Stomach (tissue), 9 donors: Measurements from ENCODE around the gene TAS1R3. TPM values are rescaled to one million over a fixed set of nuclear protein-coding genes. Genes with fewer than 3 reads are reported as not detected.

Experiments
- DNase-seq, 2 donors: peaks; one replicate each; pipeline versions ENCODE4 v3.0.0 to v3.0.0-alpha.2; 2013 to 2019
- H3K27ac ChIP-seq, 5 donors: fragments of 200-600 bp in 4 of 5; sonication (generic) in 4 of 5; one replicate each; pipeline ENCODE4 v1.5.1; 2013 to 2019; ENCODE audit warnings: mild to moderate bottlenecking in 1 of 5, moderate library complexity in 1 of 5
- H3K27me3 ChIP-seq, 3 donors: fragments of 200-600 bp; sonication (generic); one replicate each; pipeline ENCODE4 v1.5.1; 2017 to 2019; ENCODE audit warnings: mixed run types in 1 of 3
- H3K36me3 ChIP-seq, 4 donors: fragments of 200-600 bp; sonication (generic); 1 replicate in 3 of 4; 2 replicates in 1 of 4; pipeline ENCODE4 v1.5.1; 2016 to 2019
- H3K4me1 ChIP-seq, 4 donors: fragments of 200-600 bp; sonication (generic); one replicate each; pipeline ENCODE4 v1.5.1; 2016 to 2019
- H3K4me3 ChIP-seq, 4 donors: fragments of 200-600 bp; sonication (generic) in 3 of 4; one replicate each; pipeline ENCODE4 v1.5.1; 2016 to 2019; ENCODE audit warnings: mild to moderate bottlenecking in 1 of 4
- H3K9me3 ChIP-seq, 4 donors: fragments of 200-600 bp; sonication (generic); one replicate each; pipeline ENCODE4 v1.5.1; 2016 to 2019
- CTCF ChIP-seq, 7 experiments: fragments of 450-650 bp in 4 of 7; fragments of 200-600 bp in 3 of 7; sonication (generic) in 3 of 7; IDR thresholded peaks; one replicate each; pipeline ENCODE4 v1.5.1; 2016 to 2019; ENCODE audit warnings: antibody characterized with exemption in 7 of 7, control low read depth in 2 of 7, mild to moderate bottlenecking in 1 of 7
- EP300 ChIP-seq: sonication (generic); formaldehyde crosslinking; IDR thresholded peaks from one replicate; pipeline ENCODE4 v1.6.1; 2017; ENCODE audit warnings: antibody characterized with exemption
- POLR2A ChIP-seq, 4 donors: fragments of 450-650 bp; IDR thresholded peaks; one replicate each; pipeline ENCODE4 v1.6.1; 2016; ENCODE audit warnings: antibody characterized with exemption in 4 of 4, control low read depth in 2 of 4, mild to moderate bottlenecking in 1 of 4, moderate library complexity in 1 of 4
- POLR2AphosphoS5 ChIP-seq, 3 donors: sonication (generic); formaldehyde crosslinking; IDR thresholded peaks; one replicate each; pipeline ENCODE4 v1.6.1; 2016; ENCODE audit warnings: antibody characterized with exemption in 3 of 3
- WGBS, 5 donors: extraction: QIAGEN DNeasy Blood & Tissue Kit in 3 of 5; methylation state at CpG; one replicate each; pipeline versions ENCODE4 v1.1.5 to v1.1.7; 2013 to 2018; 5-methylcytosine and 5-hydroxymethylcytosine counted together
- intact Hi-C: fragments of 100-400 bp; cut with DNase I; formaldehyde crosslinking; loops from one replicate; pipeline ENCODE4 v1.15.1; 2023; ENCODE audit warnings: low total_unique reads
- polyA plus RNA-seq, 3 donors: library from polyadenylated mRNA; stranded (reverse); fragments of 200-250 nt; gene quantifications; one replicate each; pipeline ENCODE4 v1.2.3, GENCODE V29; 2013
- total RNA-seq, 5 donors: library from RNA; depleted of rRNA; stranded (reverse); fragments of >200 nt; gene quantifications; one replicate each; pipeline versions ENCODE4 v1.1.0 to v1.2.3, GENCODE V29; 2014 to 2016
- donor health status: healthy with polysubstance abuse.
- donor health status: Bipolar disorder and iron deficiency.
- donor health status: healthy.

TAS1R3 gene
- total and polyA plus RNA-seq, 8 donors = 0.10 to 11.7 (median 0.37) TPM; not detected in 3

- intact Hi-C loops = loop anchor here (10.0 kb wide), 1 partner anchor 172 kb away; no protein-coding TSS in a partner anchor
- Histone ChIP-seq H3K9me3 (no peaks in the 10 kb centered on the region), H3K27me3 (no peaks in the 10 kb centered on the region), H3K27ac (no peak overlapping the region), H3K4me3 (no peak overlapping the region), H3K4me1 (peaks cover 2 to 9% (median 6%) of the 10 kb centered on the region in 4 donors), H3K36me3 (peaks cover 12 to 78% (median 61%) of the 10 kb centered on the region in 4 donors)
- TF ChIP-seq POLR2A (IDR thresholded peaks at IDR 0.05) (no peak), EP300 (no peak), POLR2AphosphoS5 (IDR thresholded peaks at IDR 0.05) (no peak), CTCF (IDR thresholded peaks at IDR 0.05) (no peak)
- no peak for DNase-seq
- 94 to 96% (median 95%) methylated on average over 39 to 62 of the region's 62 CpGs for WGBS, 5 donors
Observed at GRCh38 chr1:1296070-1297061, 34.7 kb upstream of the TAS1R3 start.

- WGBS, 5 donors = 91 to 94% (median 93%) methylated on average over 15 to 31 of the region's 31 CpGs
- Histone ChIP-seq H3K4me3 (no peak overlapping the region), H3K27ac (no peak overlapping the region), H3K36me3 (peaks cover 12 to 76% (median 60%) of the 10 kb centered on the region in 4 donors), H3K9me3 (no peaks in the 10 kb centered on the region), H3K27me3 (no peaks in the 10 kb centered on the region), H3K4me1 (peaks cover 0 to 4% (median 2%) of the 10 kb centered on the region in 4 donors)
- intact Hi-C loops = loop anchor here (10.0 kb wide), 1 partner anchor 173 kb away; no protein-coding TSS in a partner anchor
- TF ChIP-seq POLR2AphosphoS5 (IDR thresholded peaks at IDR 0.05) (no peak), EP300 (no peak), POLR2A (IDR thresholded peaks at IDR 0.05) (no peak), CTCF (IDR thresholded peaks at IDR 0.05) (no peak)
- DNase-seq = no peak
Observed at GRCh38 chr1:1297802-1298424, 33.2 kb upstream of the TAS1R3 start.

GRCh38 chr1:1298861-1299685, 32.0 kb upstream of the TAS1R3 start:
- WGBS, 5 donors = 70 to 89% (median 75%) methylated on average over 15 to 30 of the region's 30 CpGs
- Histone ChIP-seq H3K27me3 (no peaks in the 10 kb centered on the region), H3K9me3 (no peaks in the 10 kb centered on the region), H3K4me1 (peaks cover 3 to 16% (median 13%) of the 10 kb centered on the region in 4 donors), H3K4me3 (no peak overlapping the region), H3K27ac (no peak overlapping the region), H3K36me3 (peaks cover 12 to 65% (median 49%) of the 10 kb centered on the region in 4 donors)
- peak in 1 of 2 donors; percentile 78 for DNase-seq
- TF ChIP-seq CTCF (IDR thresholded peaks at IDR 0.05) = no peak
- TF ChIP-seq POLR2A (IDR thresholded peaks at IDR 0.05) = no peak
- TF ChIP-seq POLR2AphosphoS5 (IDR thresholded peaks at IDR 0.05) = no peak
- TF ChIP-seq EP300 = no peak
- intact Hi-C loops = loop anchor here (10.0 kb wide), 1 partner anchor 174 kb away; no protein-coding TSS in a partner anchor
